HL-60 (cell line): ENCODE results near the gene CLSTN2.

Experiments
- CTCF ChIP-seq: IDR thresholded peaks from one replicate; pipeline ENCODE4 v1.5.1; 2011; ENCODE audit warnings: low read length, control low read depth, inconsistent platforms; ENCODE audit not compliant: insufficient read depth
- POLR2AphosphoS5 ChIP-seq: IDR thresholded peaks from 2 replicates; pipeline ENCODE4 v1.6.1; 2012; ENCODE audit warnings: low read depth
- REST ChIP-seq: IDR thresholded peaks from 2 replicates; pipeline ENCODE4 v1.6.1; 2012; ENCODE audit warnings: low read depth; ENCODE audit not compliant: insufficient replicate concordance
- SPI1 ChIP-seq: IDR thresholded peaks from 2 replicates; pipeline ENCODE4 v1.6.1; 2012; ENCODE audit warnings: low read depth, mild to moderate bottlenecking, borderline replicate concordance

DNA sequence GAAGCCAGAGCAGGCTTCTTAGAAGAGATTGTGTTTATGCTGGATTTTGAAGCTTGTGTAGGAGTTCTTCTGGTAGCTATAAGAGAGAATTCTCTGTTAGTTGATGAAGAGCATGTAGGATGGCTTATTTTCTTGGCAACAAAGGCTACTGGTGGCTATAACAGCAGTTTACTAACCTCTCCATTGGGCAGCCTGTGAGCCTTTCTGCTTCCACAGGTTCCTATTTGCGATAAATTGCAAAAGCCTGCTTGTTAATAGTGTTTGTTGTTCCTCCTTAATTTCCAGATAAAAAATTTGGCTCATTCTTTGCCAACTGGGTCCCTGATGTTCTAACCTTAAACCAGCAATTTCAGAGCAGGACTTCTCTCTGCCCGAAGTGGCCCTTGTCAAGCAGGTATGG, 452.3 kb downstream of the CLSTN2 start:
- no peak for TF ChIP-seq CTCF
- no peak for TF ChIP-seq REST
- no peak for TF ChIP-seq POLR2AphosphoS5
- TF ChIP-seq SPI1 = no peak
